Measurements from ENCODE around the gene INTS3. TPM values are rescaled to one million over a fixed set of nuclear protein-coding genes. Genes with fewer than 3 reads are reported as not detected.
"Not testable (repeated sequence)": the region's sequence is repeated elsewhere in the genome, so short reads cannot be mapped to it uniquely, and the experiment has no call there.

The INTS3 gene
- total and polyA plus RNA-seq, 3 experiments from 2014 or later, result 11.9 to 61.1 (median 58.2) TPM

DNA sequence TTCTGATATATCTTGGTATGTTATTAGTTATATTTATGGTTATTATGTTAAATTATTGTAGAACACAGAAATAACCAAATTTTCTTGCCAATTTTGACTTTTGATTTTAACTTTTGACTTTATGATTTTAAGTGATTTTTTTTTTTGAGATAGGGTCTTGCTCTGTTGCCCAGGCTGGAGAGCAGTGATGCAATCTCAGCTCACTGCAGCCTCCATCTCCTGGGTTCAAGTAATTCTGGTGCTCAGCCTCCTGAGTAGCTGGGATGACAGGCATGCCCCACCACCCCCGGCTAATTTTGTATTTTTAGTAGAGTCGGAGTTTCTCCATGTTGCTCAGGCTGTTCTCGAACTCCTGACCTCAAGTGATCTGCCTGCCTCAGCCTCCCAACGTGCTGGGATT, 3.2 kb upstream of the INTS3 start:
- H3K27me3 Mint-ChIP-seq; DNase-seq; CTCF ChIA-PET; H3K27ac Mint-ChIP-seq; H3K36me3 Mint-ChIP-seq; H3K27me3 ChIP-seq (ENCODE audit: insufficient read depth, low read length, poor library complexity, severe bottlenecking); H3K4me3 Mint-ChIP-seq; H3K9me3 ChIP-seq (ENCODE audit: low read length); H3K27ac ChIP-seq (ENCODE audit: low read depth, low read length); H3K9me3 Mint-ChIP-seq; H3K36me3 ChIP-seq (ENCODE audit: insufficient read depth, low read length); H3K4me3 ChIP-seq (ENCODE audit: low read length): not testable (repeated sequence)
- POLR2A ChIA-PET, result interaction anchor here (0.7 kb wide), 1 partner anchor 27 kb away, joined by 3 read pairs; no protein-coding TSS in a partner anchor
- peaks cover 14% of the 10 kb centered on the region for H3K4me1 ChIP-seq (ENCODE audit: insufficient read depth, low read length)
- peaks cover 14 to 18% (median 15%) of the 10 kb centered on the region in 3 donors for H3K4me1 Mint-ChIP-seq

DNA sequence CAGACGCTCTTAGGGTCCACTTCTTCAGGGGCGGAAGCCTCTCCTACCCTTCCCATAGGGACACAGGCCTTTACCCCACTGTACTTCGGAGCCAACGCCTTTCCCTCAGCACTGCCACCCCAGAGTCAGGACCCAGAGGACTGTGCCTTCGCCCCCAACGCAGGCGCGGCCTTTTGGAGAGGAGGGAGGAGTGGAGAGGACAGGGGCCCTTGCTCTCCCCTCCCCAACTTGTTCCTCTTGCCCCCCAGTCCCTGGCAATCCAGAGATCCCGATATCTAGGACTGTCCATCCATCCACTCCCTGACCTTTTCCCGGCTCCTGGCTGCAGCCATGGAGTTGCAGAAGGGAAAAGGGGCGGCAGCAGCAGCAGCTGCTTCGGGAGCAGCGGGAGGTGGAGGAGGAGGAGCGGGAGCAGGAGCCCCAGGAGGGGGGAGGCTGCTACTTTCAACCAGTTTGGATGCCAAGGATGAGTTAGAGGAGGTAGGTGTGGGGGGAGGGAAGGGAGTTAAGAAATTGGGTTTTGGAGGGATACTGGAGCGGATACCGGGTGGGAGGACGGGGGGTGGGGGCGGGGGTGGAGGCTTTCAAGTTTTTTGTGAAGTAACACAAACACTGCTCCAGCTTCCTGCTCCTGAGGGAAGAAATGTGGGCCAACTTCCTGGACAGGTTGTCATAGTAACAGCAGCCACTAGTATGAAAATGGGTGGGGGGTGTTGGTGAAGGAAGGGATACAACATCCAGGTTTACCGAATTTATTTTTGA, 636 bp downstream of the INTS3 start:
- peak in 1 of 5 donors; percentile 7 for DNase-seq
- H3K27ac Mint-ChIP-seq, result peak overlapping the region; percentile 92 to 100 (median 97)
- Histone ChIP-seq H3K27ac (ENCODE audit: low read depth, low read length) (peak overlapping the region; percentile 93), H3K27me3 (ENCODE audit: insufficient read depth, low read length, poor library complexity, severe bottlenecking) (no peaks in the 10 kb centered on the region), H3K4me3 (ENCODE audit: low read length) (peak overlapping the region; percentile 93), H3K9me3 (ENCODE audit: low read length) (no peaks in the 10 kb centered on the region), H3K36me3 (ENCODE audit: insufficient read depth, low read length) (no peaks in the 10 kb centered on the region), H3K4me1 (ENCODE audit: insufficient read depth, low read length) (peaks cover 22% of the 10 kb centered on the region)
- H3K4me1 Mint-ChIP-seq, result peaks cover 28 to 35% (median 31%) of the 10 kb centered on the region in 3 donors
- CTCF ChIA-PET, result no interaction called here
- POLR2A ChIA-PET, result interaction anchor here (0.7 to 1.1 kb wide), 3 partner anchors 47 to 94 kb away, joined by 3 to 9 read pairs (median 3); partner anchors contain the start of gene CHTOP
- H3K4me3 Mint-ChIP-seq, result peak overlapping the region; percentile 83 to 95 (median 91)
- peaks cover 0 to 8% (median 5%) of the 10 kb centered on the region in 3 donors for H3K36me3 Mint-ChIP-seq
- no peaks in the 10 kb centered on the region for H3K27me3 Mint-ChIP-seq
- no peaks in the 10 kb centered on the region for H3K9me3 Mint-ChIP-seq

DNA sequence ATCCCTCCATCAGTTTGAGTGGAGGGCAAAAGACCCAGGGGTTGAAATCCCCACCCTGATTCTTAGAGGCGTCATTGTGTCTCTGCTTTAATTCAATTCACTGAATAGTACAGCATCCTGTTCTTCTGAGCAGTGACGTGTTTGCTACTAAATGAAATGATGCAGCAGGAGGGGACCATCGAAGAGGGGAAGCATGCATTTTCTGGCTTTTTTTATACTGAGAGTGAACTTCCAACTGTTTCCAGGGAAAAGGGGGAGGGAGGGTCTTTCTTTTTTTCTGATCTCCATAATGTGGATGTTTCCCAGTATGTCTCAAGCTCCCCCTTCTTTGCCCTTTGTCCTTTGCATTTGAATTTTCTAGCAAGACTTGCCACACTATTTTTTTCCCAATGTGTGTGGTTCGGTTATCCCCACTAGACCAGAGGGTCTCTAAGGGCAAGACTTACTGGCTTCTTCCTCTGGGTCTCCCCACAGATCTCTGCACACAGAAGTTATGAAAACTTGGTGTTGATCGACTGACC, 2.7 kb downstream of the INTS3 start:
- no peak overlapping the region for H3K4me3 ChIP-seq (ENCODE audit: low read length)
- H3K27me3 ChIP-seq (ENCODE audit: insufficient read depth, low read length, poor library complexity, severe bottlenecking), result no peaks in the 10 kb centered on the region
- H3K27me3 Mint-ChIP-seq, result no peaks in the 10 kb centered on the region
- H3K36me3 ChIP-seq (ENCODE audit: insufficient read depth, low read length), result peaks cover 5% of the 10 kb centered on the region
- no peak overlapping the region for H3K27ac ChIP-seq (ENCODE audit: low read depth, low read length)
- DNase-seq, result no peak
- no peaks in the 10 kb centered on the region for H3K9me3 ChIP-seq (ENCODE audit: low read length)
- peaks cover 22% of the 10 kb centered on the region for H3K4me1 ChIP-seq (ENCODE audit: insufficient read depth, low read length)
- POLR2A ChIA-PET, result interaction anchor here (0.6 kb wide), 1 partner anchor 53 kb away, joined by 3 read pairs; no protein-coding TSS in a partner anchor
- H3K36me3 Mint-ChIP-seq, result peaks cover 0 to 16% (median 7%) of the 10 kb centered on the region in 3 donors
- peak overlapping the region; percentile 3 to 83 (median 37) for H3K4me3 Mint-ChIP-seq
- no peaks in the 10 kb centered on the region for H3K9me3 Mint-ChIP-seq
- H3K4me1 Mint-ChIP-seq, result peaks cover 29 to 46% (median 31%) of the 10 kb centered on the region in 3 donors
- peak overlapping the region in 7 of 8 donors; percentile 34 to 84 (median 73) for H3K27ac Mint-ChIP-seq
- CTCF ChIA-PET, result interaction anchor here (2.1 kb wide), 1 partner anchor 18 kb away, joined by 7 read pairs; no protein-coding TSS in a partner anchor

DNA sequence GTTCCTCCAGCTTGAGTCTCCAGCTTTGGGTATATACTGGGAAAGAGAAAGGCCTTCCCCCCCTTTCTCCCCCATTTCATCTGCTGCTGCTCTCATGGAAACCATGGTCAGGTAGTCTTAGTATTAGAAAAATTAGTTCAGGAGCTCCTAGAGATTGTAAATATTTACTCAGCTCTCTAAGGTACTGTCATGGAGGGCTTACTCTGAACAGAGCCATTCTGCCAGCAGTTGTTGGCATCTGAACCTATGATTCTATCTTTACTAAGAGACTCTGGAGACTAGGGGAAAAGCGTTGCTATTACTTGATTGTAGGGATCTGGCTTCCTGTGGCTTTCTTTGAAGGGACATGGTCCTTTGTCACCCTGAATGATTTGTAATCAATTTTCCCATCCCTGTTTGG, 6.1 kb downstream of the INTS3 start:
- Histone ChIP-seq H3K27me3 (ENCODE audit: insufficient read depth, low read length, poor library complexity, severe bottlenecking) (no peaks in the 10 kb centered on the region), H3K4me1 (ENCODE audit: insufficient read depth, low read length) (peaks cover 15% of the 10 kb centered on the region), H3K9me3 (ENCODE audit: low read length) (no peaks in the 10 kb centered on the region), H3K27ac (ENCODE audit: low read depth, low read length) (no peak overlapping the region), H3K36me3 (ENCODE audit: insufficient read depth, low read length) (peaks cover 5% of the 10 kb centered on the region), H3K4me3 (ENCODE audit: low read length) (no peak overlapping the region)
- Mint-ChIP-seq H3K27me3 (no peaks in the 10 kb centered on the region), H3K27ac (no peak overlapping the region), H3K36me3 (peaks cover 0 to 23% (median 9%) of the 10 kb centered on the region in 3 donors), H3K4me1 (peaks cover 19 to 34% (median 24%) of the 10 kb centered on the region in 3 donors), H3K9me3 (no peaks in the 10 kb centered on the region), H3K4me3 (peak overlapping the region in 1 of 7 donors; percentile 48)
- ChIA-PET CTCF (interaction anchor here (1.2 to 1.3 kb wide), 2 partner anchors 11 to 15 kb away, joined by 3 to 4 read pairs; no protein-coding TSS in a partner anchor), POLR2A (no interaction called here)
- no peak for DNase-seq

DNA sequence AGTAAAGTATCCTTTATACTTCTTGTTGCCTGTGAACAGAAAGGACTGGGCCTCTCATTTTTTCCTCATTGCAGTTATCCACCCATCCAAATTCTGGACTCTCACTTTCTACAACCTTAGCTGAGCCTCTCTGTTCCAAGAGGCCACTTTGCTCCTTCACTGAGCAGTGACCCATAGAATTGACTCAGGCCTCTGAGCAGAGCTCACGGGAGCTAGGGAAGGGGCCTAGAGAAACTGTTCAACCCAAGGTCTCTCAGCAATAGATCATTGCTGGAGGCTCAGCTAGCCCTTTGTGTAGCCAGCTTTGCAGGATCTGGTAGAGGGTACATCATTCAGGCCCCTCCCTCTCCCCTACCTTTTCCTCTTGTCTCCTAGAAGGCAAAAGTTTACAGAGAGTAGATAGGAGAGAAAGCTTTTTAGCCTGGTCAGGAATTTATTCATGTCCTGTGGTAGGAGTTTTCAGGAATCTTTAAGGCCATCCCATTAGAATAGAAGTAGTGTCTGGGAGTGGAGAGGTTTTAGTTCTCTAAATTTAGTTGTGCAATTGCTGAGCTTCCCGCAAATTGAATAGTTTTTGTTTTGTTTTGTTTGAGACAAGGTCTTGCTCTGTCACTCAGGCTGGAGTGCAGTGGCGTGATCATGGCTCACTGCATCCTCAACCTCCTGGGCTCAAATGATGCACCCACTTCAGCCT, 6.7 kb downstream of the INTS3 start:
- H3K27me3 Mint-ChIP-seq, result no peaks in the 10 kb centered on the region
- Histone ChIP-seq H3K4me3 (ENCODE audit: low read length) (no peak overlapping the region), H3K9me3 (ENCODE audit: low read length) (no peaks in the 10 kb centered on the region), H3K27me3 (ENCODE audit: insufficient read depth, low read length, poor library complexity, severe bottlenecking) (no peaks in the 10 kb centered on the region), H3K36me3 (ENCODE audit: insufficient read depth, low read length) (peaks cover 5% of the 10 kb centered on the region), H3K4me1 (ENCODE audit: insufficient read depth, low read length) (peaks cover 9% of the 10 kb centered on the region), H3K27ac (ENCODE audit: low read depth, low read length) (no peak overlapping the region)
- H3K36me3 Mint-ChIP-seq, result peaks cover 0 to 23% (median 9%) of the 10 kb centered on the region in 3 donors
- DNase-seq, result no peak
- H3K4me1 Mint-ChIP-seq, result peaks cover 15 to 28% (median 18%) of the 10 kb centered on the region in 3 donors
- H3K9me3 Mint-ChIP-seq, result no peaks in the 10 kb centered on the region
- POLR2A ChIA-PET, result no interaction called here
- no peak overlapping the region for H3K4me3 Mint-ChIP-seq
- H3K27ac Mint-ChIP-seq, result peak overlapping the region in 1 of 8 donors; percentile 48
- CTCF ChIA-PET, result interaction anchor here (1.2 to 1.3 kb wide), 2 partner anchors 12 to 14 kb away, joined by 3 to 4 read pairs; no protein-coding TSS in a partner anchor

- Mint-ChIP-seq H3K4me3 (no peak overlapping the region), H3K27ac (no peak overlapping the region), H3K4me1 (peaks cover 12 to 24% (median 13%) of the 10 kb centered on the region in 3 donors), H3K36me3 (peaks cover 0 to 23% (median 9%) of the 10 kb centered on the region in 3 donors), H3K9me3 (no peaks in the 10 kb centered on the region), H3K27me3 (no peaks in the 10 kb centered on the region)
- DNase-seq, result no peak
- POLR2A ChIA-PET, result no interaction called here
- CTCF ChIA-PET, result interaction anchor here (1.2 to 1.3 kb wide), 2 partner anchors 12 to 13 kb away, joined by 3 to 4 read pairs; no protein-coding TSS in a partner anchor
- Histone ChIP-seq H3K27ac (ENCODE audit: low read depth, low read length) (no peak overlapping the region), H3K9me3 (ENCODE audit: low read length) (no peaks in the 10 kb centered on the region), H3K27me3 (ENCODE audit: insufficient read depth, low read length, poor library complexity, severe bottlenecking) (no peaks in the 10 kb centered on the region), H3K4me1 (ENCODE audit: insufficient read depth, low read length) (peaks cover 4% of the 10 kb centered on the region), H3K4me3 (ENCODE audit: low read length) (no peak overlapping the region), H3K36me3 (ENCODE audit: insufficient read depth, low read length) (peaks cover 5% of the 10 kb centered on the region)
These were observed 7.2 kb downstream of the INTS3 start for GRCh38 chr1:153735090-153735420.

DNA sequence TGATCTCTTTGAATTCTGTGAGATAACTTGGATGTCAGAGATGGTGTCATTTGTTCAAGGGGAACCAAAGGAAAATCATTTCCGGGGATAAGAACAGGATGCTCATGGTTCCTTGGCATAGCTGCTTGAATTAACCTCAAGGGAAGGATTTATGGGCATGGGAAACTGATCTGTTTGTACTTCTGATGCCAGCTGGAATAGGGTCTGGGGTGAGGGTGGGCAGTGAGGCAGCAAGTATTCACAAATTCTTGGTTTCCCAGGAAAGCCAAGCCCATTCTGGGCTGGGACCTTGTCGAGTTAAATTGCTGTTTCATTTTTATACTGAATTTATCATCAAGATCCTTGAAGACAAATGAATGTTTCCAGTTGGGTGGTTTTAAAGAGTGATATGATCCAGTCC, 14.1 kb downstream of the INTS3 start:
- H3K27me3 ChIP-seq (ENCODE audit: insufficient read depth, low read length, poor library complexity, severe bottlenecking), result no peaks in the 10 kb centered on the region
- no peak for DNase-seq
- H3K36me3 Mint-ChIP-seq, result peaks cover 12 to 68% (median 24%) of the 10 kb centered on the region in 3 donors
- no peaks in the 10 kb centered on the region for H3K27me3 Mint-ChIP-seq
- H3K4me1 ChIP-seq (ENCODE audit: insufficient read depth, low read length), result no peaks in the 10 kb centered on the region
- H3K36me3 ChIP-seq (ENCODE audit: insufficient read depth, low read length), result peaks cover 27% of the 10 kb centered on the region
- no peaks in the 10 kb centered on the region for H3K9me3 Mint-ChIP-seq
- CTCF ChIA-PET, result interaction anchor here (2.5 kb wide), 1 partner anchor 10 kb away, joined by 8 read pairs; no protein-coding TSS in a partner anchor
- POLR2A ChIA-PET, result no interaction called here
- H3K9me3 ChIP-seq (ENCODE audit: low read length), result no peaks in the 10 kb centered on the region
- no peak overlapping the region for H3K4me3 ChIP-seq (ENCODE audit: low read length)
- H3K4me3 Mint-ChIP-seq, result no peak overlapping the region
- peaks cover 4 to 14% (median 5%) of the 10 kb centered on the region in 3 donors for H3K4me1 Mint-ChIP-seq
- peak overlapping the region in 3 of 8 donors; percentile 8 to 63 (median 59) for H3K27ac Mint-ChIP-seq
- no peak overlapping the region for H3K27ac ChIP-seq (ENCODE audit: low read depth, low read length)
